ENCODE results near the gene STAB2. TPM values are rescaled to one million over a fixed set of nuclear protein-coding genes. Genes with fewer than 3 reads are reported as not detected.

The STAB2 gene
- total RNA-seq, 3 donors from 2014 or later, result 0.85 to 1.5 (median 0.98) TPM

GRCh38 chr12:103586132-103586531 is 941 bp upstream of the STAB2 start:
- Histone ChIP-seq H3K9me3 (no peaks in the 10 kb centered on the region), H3K4me1 (ENCODE audit: low read depth) (no peaks in the 10 kb centered on the region), H3K36me3 (ENCODE audit: low read depth) (no peaks in the 10 kb centered on the region), H3K4me3 (no peak overlapping the region)
- no peak for DNase-seq
- TF ChIP-seq, protein P1, sequence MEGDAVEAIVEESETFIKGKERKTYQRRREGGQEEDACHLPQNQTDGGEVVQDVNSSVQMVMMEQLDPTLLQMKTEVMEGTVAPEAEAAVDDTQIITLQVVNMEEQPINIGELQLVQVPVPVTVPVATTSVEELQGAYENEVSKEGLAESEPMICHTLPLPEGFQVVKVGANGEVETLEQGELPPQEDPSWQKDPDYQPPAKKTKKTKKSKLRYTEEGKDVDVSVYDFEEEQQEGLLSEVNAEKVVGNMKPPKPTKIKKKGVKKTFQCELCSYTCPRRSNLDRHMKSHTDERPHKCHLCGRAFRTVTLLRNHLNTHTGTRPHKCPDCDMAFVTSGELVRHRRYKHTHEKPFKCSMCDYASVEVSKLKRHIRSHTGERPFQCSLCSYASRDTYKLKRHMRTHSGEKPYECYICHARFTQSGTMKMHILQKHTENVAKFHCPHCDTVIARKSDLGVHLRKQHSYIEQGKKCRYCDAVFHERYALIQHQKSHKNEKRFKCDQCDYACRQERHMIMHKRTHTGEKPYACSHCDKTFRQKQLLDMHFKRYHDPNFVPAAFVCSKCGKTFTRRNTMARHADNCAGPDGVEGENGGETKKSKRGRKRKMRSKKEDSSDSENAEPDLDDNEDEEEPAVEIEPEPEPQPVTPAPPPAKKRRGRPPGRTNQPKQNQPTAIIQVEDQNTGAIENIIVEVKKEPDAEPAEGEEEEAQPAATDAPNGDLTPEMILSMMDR (IDR thresholded peaks at IDR 0.05), result no peak
- no peak for ATAC-seq
- intact Hi-C loops (cut with DNase I, micrococcal nuclease), result no loop called here

- H3K36me3 ChIP-seq (ENCODE audit: low read depth), result no peaks in the 10 kb centered on the region
- no peak for DNase-seq
- H3K4me3 ChIP-seq, result no peak overlapping the region
- no peaks in the 10 kb centered on the region for H3K4me1 ChIP-seq (ENCODE audit: low read depth)
- intact Hi-C loops (cut with DNase I, micrococcal nuclease), result no loop called here
- no peak for ATAC-seq
- no peaks in the 10 kb centered on the region for H3K9me3 ChIP-seq
- TF ChIP-seq, protein P1 (IDR thresholded peaks at IDR 0.05), result no peak
Measured at GRCh38 chr12:103588680-103589079, 1.6 kb downstream of the STAB2 start.

DNA sequence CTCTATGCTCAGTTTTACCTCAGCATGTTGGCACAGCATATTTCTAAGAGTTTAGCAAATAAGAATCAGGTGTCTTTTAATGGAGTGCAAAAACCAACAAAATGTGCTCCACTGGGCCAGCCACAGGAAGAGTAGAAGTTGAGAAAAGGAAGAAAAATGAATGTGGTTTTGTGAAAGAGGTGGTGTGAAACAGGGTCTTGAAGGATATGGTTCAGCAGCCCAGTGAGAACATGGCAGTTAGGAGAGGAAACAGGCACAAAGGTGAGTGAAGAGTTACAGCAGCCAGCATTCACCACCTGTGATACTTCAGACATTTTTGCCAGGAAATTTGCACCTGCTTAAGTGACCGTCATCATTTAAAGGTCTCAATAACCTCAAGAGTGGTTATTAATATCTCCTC is 2.4 kb downstream of the STAB2 start:
- TF ChIP-seq, protein P1 (IDR thresholded peaks at IDR 0.05), result no peak
- Histone ChIP-seq H3K36me3 (ENCODE audit: low read depth) (no peaks in the 10 kb centered on the region), H3K4me1 (ENCODE audit: low read depth) (no peaks in the 10 kb centered on the region), H3K9me3 (no peaks in the 10 kb centered on the region), H3K4me3 (no peak overlapping the region)
- DNase-seq, result no peak
- intact Hi-C loops (cut with DNase I, micrococcal nuclease), result no loop called here
- no peak for ATAC-seq

DNA sequence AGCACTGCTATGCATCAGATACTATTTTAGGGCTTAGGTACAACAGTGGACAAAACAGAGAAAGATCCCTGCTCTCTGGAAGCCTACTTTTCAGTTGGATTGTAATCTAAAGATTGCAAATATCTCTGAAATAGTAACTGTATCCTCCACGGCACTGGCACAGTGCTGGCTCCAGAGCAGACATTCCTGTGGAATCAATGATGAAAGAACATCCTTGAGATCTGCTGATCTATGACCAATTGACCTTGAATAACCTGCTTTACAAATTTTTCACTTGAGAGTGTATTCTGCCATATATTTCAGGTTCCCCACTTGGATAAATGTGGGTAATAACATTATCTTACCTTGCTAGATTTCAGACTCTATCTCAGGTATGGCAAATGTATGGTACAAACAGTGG is 3.2 kb downstream of the STAB2 start:
- Histone ChIP-seq H3K4me1 (ENCODE audit: low read depth) (no peaks in the 10 kb centered on the region), H3K4me3 (no peak overlapping the region), H3K9me3 (no peaks in the 10 kb centered on the region), H3K36me3 (ENCODE audit: low read depth) (no peaks in the 10 kb centered on the region)
- TF ChIP-seq, protein P1 (IDR thresholded peaks at IDR 0.05), result no peak
- intact Hi-C loops (cut with DNase I, micrococcal nuclease), result no loop called here
- ATAC-seq (no peak), DNase-seq (no peak)

GRCh38 chr12:103596981-103597380 is 9.9 kb downstream of the STAB2 start:
- H3K9me3 ChIP-seq, result no peaks in the 10 kb centered on the region
- intact Hi-C loops (cut with DNase I, micrococcal nuclease), result no loop called here
- DNase-seq (no peak), ATAC-seq (no peak)
- no peak overlapping the region for H3K4me3 ChIP-seq
- H3K4me1 ChIP-seq (ENCODE audit: low read depth), result no peaks in the 10 kb centered on the region
- no peaks in the 10 kb centered on the region for H3K36me3 ChIP-seq (ENCODE audit: low read depth)
- TF ChIP-seq, protein P1 (IDR thresholded peaks at IDR 0.05), result no peak

GRCh38 chr12:103599274-103599673 is 12.2 kb downstream of the STAB2 start:
- intact Hi-C loops (cut with DNase I, micrococcal nuclease), result no loop called here
- H3K36me3 ChIP-seq (ENCODE audit: low read depth), result no peaks in the 10 kb centered on the region
- H3K4me1 ChIP-seq (ENCODE audit: low read depth), result no peaks in the 10 kb centered on the region
- ATAC-seq (no peak), DNase-seq (no peak)
- no peak overlapping the region for H3K4me3 ChIP-seq
- no peaks in the 10 kb centered on the region for H3K9me3 ChIP-seq
- TF ChIP-seq, protein P1 (IDR thresholded peaks at IDR 0.05), result no peak

All from mucosa of descending colon (tissue), 3 donors.